Fibroblast of upper back skin (primary cell): ENCODE measurements around the gene MLKL.
"Not testable (repeated sequence)": the region's sequence is repeated elsewhere in the genome, so short reads cannot be mapped to it uniquely, and the experiment has no call there.

Source experiments
- DNase-seq: peaks from one replicate; pipeline ENCODE4 v3.0.0-alpha.2; 2013

Gene MLKL

DNA sequence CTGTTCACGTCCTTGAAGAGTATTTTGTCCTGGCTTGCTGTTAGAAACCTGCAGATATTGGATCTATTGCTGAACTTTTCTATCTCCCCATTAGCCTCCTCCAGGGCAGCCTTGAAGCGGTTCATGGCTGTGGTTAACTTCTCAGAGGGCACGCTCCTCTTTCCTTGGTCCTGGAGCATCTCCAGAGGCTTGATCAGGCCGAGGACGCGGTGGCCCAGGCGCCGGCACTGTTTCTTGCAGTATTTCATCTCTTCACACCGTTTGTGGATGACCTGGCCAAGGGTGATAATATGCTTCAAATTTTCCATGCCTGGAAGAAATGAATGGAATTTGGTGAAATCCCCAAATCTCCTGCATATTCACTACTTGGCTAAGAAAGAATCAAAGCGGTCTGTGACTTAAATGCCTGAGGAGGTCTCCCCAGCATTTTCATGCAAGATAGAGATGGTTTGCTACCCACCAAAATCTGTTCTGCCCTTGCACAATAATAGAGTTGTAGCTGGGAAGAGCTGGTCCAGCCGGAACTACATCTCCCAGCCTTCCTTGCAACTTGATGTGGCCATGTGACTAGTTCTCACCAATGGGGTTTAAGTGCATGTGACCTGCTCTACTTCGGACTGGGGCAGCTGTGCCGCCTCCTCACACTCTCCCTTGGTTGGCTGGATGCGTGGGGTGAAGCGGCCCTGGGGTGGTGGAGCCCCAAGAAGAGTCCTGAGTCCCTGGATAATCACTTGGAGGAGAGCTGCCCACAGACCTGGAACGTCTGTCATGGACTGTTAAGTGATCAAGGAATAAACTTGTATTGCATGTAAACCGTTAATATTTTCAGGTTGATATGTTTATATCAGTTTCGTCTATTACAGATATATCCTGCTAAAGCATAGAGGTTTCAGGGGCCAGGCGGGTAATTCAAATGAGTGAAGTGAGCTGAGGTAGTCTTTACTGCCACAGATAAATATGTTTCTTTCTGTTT lies 4.9 kb downstream of the MLKL start:
- DNase-seq, result peak; percentile 89

DNA sequence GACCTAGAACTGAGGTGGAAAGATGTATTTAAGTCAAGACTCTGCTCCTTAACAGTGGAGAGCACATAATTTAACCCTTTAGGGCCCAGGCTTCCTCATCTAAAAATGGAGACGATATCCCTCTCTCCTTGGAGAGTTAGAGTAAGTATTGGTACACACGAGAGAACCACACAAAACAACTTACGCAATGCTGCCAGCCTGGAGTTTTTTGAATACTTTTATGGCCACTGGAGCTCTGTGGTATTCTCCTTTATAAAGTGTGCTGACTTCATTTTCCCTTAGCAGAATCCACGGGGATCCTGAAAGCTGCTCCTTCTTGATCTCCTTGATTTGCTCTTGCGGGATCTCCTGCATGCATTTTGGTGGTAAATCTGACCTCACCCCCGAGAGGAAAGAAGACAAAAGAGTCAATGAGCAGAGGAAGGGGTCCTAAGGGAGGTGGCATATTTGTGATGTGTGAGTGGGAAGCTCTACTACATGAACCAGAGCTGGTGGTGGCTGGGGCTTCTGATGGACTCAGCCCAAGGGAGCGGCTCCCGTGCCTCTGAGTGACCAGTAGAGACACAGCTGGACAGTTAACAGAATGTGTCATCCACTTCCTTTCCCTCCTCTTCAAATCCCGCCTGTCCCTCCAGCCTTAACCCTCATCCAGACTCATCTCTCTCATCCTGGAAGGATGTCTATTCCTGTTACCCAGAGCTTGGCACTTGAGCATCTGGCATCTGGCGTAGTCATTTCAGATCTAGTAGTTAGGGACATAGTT lies 9.4 kb downstream of the MLKL start:
- DNase-seq, result peak; percentile 6

- no peak for DNase-seq
Measured at GRCh38 chr16:74682556-74682955, 18.1 kb downstream of the MLKL start.

GRCh38 chr16:74680681-74681080 lies 20.0 kb downstream of the MLKL start:
- DNase-seq, result no peak

GRCh38 chr16:74679983-74680382 lies 20.7 kb downstream of the MLKL start:
- DNase-seq, result no peak

DNA sequence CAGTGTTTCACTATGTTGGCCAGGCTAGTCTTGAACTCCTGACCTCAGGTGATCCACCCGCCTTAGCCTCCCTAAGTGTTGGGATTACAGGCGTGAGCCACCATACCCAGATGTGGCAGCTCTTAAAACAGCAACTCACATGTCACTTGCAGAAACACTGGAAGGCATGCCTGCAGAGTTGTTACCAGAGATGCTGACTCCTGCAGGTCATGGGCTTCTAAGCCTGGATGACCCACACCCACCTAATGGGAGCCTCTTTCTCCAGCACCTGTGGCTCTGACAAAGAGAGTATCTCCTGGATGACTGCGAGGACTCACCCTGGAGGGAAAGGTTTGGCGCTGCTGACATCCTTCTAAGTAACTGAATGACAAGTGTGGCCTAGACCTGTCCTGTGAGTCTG lies 22.8 kb downstream of the MLKL start:
- DNase-seq, result no peak

DNA sequence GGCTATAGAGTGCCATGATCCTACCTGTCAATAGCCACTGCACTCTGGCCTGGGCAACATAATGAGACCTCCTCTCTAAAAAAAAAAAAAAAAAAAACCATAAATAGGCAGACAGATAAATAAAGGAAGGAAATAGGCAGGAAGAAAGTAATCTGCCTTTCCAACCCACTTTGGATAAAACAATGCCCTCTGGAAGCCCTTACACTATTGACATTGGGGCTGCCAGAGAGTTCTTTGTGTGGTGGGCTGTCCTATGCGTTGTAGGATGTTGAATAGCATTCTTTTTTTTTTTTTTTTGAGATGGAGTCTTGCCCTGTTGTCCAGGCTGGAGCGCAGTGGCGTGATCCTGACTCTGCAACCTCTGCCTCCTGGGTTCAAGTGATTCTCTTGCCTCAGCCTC lies 26.8 kb downstream of the MLKL start:
- DNase-seq, result no peak

DNA sequence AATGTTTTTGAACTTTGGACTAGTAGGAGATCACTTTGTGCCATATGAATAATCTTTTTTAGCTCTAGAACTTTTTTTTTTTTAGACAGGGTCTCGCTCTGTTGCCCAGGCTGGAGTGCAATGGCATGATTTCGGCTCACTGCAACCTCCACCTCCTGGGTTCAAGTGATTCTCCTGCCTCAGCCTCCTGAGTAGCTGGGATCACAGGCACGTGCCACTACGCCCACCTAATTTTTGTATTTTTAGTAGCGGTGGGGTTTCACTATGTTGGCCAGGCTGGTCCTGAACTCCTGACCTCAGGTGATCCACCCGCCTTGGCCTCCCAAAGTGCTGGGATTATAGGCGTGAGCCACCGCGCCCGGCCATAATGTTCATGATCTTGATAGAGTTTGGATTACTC lies 31.8 kb downstream of the MLKL start:
- not testable (repeated sequence) for DNase-seq

DNA sequence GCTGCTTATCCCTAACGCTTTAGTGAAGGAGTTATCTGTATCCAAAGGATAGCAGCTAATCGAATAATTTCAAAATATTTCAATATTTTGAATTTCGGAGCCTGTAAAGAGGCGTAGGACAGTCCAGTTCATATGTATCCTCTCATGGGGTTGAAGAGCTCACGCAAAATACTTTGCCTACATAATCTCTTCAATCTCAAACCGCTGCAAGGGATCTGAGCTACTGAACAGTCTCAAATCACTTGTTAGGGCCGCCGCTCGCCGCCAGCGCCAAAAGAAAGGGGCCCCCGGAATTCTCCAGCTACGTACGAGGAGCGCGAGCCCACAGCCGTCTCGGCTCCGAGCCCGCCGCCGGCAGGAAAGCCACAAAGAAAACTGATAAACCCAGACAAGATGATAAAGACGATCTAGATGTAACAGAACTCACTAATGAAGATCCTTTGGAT lies 33.4 kb downstream of the MLKL start:
- peak; percentile 17 for DNase-seq

DNA sequence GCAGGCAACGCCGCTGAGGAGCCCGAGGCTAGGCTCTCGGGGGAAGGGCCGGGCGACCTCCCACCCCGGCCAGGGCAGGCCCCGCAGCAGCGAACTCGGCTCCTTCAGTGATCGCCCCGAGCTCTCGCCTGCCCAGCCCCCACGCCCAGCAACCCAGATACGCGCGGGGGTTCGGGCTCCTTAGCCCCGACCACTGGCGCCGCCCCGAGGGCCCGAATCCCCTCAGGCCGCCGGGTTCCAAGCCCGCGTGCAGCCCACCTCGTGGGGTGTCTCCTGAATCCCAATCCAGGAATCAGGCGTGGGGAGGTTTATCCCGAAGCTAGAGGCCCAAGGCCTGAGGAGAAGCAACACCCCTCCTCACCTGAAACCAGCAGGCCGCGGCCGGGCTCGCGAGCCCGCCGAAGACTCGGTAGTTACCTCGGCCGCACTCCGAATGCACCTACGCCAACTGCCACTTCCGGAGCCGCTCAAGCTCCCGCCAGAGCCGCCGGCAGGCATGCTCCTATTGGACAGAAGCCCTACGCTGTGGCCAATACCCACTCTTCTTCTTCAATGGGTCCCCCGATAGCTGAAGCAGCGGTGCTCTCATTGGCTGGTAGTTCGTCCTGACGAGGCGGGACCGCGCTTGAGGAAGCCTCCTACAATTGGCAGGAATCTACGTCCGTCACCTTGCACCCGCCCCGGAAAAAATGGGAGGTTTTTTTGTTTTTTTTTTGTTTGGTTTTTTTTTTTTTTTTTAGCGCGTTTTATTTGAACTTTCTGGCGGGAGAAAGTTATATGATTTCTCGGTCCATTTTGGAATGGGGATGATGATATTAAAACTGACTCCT lies 34.0 kb downstream of the MLKL start, which contains the start of gene RFWD3:
TSS of gene RFWD3 (minus strand) at position 453 of the 830 bp plus-strand sequence. CDS start 5,428 bp downstream, outside the sequence.
- DNase-seq, result peak; percentile 99

GRCh38 chr16:74666010-74666421 lies 34.6 kb downstream of the MLKL start:
- no peak for DNase-seq

DNA sequence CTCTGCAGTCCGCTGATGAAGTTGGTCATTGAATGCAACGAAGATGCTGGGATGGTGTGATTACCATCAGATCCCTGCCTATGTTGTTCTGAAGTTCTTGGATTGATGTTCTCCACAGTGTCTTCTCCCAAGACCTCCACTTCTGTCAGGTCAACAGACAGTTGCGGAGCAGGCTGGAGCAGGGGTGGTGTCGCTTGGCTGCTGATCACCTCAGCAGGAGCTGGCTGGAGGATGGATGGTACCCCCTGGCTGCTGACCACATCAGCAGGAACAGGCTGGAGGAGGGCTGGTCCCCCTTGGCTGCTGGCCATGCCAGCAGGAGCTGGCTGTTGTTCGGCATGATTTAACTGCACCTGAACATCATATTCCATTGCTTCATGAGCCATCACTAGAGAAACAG lies 39.6 kb downstream of the MLKL start:
- no peak for DNase-seq

- DNase-seq, result no peak
Measured at GRCh38 chr16:74660383-74660782, 40.3 kb downstream of the MLKL start.

GRCh38 chr16:74659041-74659440 lies 41.6 kb downstream of the MLKL start:
- DNase-seq, result no peak

DNA sequence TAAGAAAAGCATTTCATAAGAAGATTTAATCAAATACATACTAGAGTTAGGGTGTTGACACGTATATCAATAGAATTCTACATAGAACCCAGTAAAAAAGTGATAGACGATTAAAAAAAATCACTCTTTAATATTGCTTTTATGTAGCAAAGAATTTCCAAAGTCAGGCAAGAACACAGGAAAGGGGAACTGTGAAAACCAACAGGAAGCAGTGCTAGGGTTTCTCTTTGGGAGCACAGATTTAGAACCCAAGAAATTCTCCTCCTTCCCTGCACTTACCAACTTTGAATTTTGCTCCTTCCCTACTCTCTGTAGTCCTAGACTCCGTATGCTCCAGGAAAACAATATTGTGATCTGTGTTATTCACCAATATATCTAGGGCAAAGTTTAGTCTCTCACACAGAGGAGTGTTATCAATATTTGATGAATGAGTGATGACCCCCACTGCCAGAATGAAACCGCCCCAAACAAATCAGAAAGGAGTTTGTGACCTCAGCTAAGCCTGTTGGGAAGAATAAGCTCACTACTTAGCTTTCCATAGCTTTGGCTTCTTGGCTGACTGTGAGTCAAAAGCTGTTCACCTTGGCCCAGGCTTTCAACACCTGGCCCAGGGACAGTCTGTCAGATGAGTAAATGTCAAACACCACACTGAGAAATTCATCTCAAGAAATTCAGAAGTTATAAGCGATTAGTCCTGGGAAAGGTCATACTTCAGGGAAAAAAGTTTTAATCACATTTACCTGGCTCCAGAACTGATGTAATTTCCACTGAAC lies 42.6 kb downstream of the MLKL start:
- DNase-seq, result no peak

DNA sequence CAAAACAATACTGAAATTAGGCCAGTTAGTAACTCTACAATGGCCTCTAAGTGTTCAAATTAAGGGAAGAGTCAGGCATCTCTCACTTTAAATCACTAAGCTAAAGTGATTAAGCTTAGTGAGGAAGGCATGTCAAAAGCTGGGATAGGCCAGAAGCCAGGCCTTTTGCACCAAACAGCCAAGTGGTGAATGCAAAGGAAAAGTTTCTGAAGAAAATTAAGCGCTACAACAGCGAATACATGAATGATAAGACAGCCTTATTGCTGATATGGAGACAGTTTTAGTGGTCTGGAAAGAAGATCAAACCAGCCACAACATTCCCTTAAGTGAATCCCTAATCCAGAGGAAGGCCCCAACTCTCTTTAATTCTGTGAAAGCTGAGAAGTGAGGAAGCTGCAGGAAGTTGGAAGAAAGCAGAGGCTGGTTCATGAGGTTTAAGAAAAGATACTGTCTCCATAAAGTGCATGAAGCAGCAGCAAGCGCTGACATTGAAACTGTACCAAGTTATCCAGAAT lies 46.1 kb downstream of the MLKL start:
- DNase-seq, result no peak

GRCh38 chr16:74652883-74653282 lies 47.8 kb downstream of the MLKL start:
- peak; percentile 13 for DNase-seq

- no peak for DNase-seq
Measured at GRCh38 chr16:74652249-74652648, 48.4 kb downstream of the MLKL start.

GRCh38 chr16:74651841-74652240 lies 48.8 kb downstream of the MLKL start:
- no peak for DNase-seq

DNA sequence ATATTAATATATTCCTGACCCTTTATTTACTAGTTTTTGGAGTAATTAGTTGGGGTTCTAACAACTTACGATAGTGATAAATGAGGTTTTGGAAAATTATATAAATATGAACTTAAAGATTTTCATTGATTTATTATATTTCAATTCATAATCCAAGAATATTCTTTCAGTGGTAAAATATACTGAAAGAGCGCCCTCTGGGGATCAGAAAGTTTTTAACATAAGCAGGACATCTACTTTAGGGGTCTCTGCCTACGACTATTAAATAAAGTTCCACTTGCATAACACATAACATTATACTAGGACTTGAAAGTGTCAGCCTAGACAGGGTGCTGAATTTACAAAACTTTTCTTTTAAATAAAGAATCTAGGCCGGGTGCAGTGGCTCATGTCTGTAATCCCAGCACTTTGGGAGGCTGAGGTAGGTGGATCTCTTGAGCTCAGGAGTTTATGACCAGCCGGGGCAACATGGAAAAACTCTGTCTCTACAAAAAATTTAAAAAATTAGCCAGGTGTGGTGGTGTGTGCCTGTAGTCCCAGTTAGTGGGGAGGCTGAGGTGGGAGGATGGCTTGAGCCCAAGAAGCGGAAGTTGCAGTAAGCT lies 49.6 kb downstream of the MLKL start:
- no peak for DNase-seq

GRCh38 chr16:74649839-74650504 lies 50.7 kb downstream of the MLKL start:
- DNase-seq, result no peak
